Measurements from ENCODE around the gene PECR.
"Not testable (repeated sequence)": the region's sequence is repeated elsewhere in the genome, so short reads cannot be mapped to it uniquely, and the experiment has no call there.

Gene PECR

DNA sequence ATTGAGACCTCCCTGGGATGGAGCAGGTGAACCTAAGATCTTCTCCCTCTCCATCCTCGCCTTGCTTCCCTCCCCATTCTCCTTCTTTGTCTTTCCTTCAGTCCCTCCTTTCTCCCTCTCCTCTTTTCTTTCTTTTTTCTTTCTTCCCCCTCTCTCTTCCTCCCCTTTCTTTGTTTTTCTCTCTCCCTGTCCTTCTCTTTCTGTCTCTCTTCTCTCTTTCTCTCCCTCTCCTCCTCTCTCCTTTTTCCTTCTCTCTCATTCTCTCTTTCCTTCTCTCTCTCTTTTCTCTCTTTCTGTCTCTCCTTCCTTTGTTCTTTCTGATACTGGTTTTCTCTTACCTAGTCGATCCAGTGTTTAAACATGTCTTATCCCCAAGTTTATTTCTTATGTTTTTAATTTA, 78.9 kb downstream of the PECR start:
- DNase-seq (ENCODE audit: low spot score) (no peak), FAIRE-seq (no peak)

DNA sequence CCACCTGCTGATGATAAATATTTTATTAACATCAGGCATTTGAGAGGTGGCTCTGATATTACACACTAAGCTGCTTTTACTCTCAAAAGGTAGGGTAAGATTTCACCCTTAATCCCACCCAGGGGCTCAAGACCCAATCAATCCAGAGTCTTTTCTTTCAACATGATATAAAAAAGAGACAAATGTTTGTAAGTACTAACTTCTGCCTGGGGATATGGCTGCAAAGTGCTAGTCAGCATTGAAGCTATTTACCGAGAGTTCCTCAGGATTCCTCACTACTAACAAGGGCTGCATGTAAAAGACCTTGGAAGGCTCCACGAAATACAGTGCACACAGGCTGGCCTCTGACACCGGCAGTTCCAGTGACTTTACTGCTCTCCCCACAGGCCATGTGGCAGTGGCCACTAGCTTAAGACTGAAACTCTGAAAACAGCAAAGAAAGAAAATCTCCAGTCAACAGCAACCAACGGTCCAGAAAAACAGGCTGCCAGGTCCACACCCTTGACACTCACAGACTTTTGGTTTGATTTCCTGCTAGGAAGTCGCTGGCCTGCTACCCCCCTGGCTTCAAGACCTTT, 79.4 kb downstream of the PECR start:
- DNase-seq (ENCODE audit: low spot score), result no peak

DNA sequence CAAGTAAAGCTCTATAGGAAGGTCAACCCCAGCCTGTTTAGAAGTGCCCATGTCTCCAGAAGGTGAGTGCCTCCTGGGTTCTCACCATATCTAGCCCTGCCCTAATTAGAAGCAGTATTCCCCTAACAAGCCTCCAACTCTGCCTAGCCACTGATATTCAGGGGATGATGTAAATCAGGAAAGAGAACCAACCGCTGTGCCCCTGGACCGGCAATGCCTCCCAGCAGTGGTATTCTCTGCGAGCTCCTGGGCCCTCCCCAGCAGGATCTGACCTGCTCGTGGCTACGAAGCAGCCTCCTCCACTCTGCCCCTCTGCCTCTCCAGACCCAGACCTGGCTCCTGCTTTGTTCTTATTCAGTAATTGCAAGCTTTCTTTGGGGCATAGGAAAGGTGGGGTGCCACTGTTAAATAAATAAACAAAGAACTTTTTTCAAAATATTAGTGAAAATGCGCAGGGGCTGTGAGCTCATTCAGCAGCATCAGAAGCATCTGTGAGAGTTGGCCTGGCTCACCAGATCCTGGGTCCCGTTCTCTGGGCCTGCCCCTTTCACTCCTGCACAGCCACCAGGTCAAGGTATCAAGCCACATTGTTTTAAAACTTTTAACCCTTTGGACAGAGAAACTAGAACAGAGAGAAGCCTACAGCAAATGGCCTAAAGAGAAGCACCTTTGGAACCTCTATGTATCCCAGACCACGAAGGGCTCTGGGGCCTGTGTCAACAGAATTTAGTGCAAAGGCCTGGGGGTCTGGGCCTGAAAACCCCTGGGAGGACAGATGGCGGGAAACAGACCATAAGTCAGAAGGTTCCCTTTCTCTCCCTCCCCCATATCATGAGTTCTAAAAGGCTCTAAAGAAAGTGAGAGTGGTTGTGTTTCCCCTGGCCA, 80.2 kb downstream of the PECR start:
- no peak for FAIRE-seq

More for the DNA sequence above, 79.4 kb downstream of the PECR start:
- no peak for FAIRE-seq

DNA sequence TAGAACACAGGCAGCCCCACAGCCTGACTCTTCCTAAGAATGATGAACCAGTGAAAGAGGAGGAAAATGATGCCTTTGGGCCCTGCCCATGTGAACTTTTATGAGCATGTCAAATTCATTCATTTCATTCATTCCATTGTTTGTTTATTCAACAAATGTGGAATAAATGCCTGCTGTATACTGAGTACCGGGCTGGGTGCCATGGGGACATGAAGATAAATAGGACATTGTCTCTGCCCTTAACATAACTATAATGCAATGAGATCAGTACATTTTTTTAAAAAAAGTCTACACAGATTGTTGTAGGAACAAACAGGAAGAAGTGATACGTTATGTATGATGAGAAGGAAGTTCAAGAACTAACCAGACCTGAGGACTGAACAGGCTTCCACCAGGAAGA, 83.0 kb downstream of the PECR start:
- FAIRE-seq (no peak), DNase-seq (ENCODE audit: low spot score) (no peak)

More for the DNA sequence above, 80.2 kb downstream of the PECR start:
- no peak for DNase-seq (ENCODE audit: low spot score)

DNA sequence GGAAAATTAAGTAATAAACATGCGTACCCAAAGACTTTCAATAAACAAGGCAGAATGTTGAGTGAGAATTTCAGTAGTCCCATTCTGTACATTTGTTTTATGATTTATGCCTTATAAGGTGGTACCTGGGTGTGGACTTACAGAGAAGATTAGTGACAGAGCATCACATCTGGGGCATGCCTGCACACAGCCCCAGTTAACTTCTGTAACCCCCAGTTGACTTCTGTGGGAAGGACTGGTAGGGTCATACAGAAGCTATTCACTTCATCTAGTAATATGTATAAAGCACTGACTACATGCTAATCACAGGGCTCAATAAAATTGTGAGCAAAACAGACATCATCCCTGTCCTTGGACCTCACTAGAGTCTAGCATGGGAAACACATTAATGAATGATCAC, 84.4 kb downstream of the PECR start:
- no peak for FAIRE-seq
- DNase-seq (ENCODE audit: low spot score), result no peak

DNA sequence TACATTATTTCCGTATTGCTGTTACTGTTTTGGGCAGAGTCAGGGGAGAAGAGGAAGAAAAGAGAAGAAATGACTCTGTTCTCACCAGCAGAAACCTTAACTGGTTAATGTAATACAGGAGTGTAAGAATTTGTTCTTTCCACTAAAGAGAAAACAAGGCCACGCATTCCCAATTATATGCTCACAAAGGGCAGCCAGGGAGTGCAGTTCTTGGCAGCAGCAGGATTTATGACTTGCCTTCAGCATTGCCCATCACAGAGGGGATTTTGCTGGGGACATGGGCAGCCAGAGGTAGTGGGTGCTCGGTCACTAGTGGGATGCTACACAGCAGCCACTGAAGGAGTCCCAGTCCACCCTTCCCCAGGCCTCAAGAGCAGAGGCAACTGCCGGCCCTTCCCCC, 86.7 kb downstream of the PECR start:
- FAIRE-seq (no peak), DNase-seq (ENCODE audit: low spot score) (no peak)

DNA sequence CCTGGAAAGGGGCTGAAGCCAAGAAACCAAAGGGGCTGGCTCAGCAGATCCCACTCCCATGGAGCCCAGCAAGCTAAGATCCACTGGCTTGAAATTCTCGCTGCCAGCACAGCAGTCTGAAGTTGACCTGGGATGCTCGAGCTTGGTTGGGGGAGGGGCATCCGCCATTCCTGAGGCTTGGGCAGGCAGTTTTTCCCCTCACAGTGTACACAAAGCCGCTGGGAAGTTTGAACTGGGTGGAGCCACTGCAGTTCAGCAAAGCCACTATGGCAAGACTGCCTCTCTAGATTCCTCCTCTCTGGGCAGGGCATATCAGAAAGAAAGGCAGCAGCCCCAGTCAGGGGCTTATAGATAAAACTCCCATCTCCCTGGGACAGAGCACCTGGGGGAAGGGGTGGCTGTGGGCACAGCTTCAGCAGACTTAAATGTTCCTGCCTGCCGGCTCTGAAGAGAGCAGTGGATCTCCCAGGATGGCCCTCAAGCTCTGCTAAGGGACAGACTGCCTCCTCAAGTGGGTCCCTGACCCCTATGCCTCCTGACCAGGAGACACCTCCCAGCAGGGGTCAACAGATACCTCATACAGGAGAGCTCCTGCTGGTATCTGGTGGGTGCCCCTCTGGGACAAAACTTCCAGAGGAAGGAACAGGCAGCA, 92.9 kb downstream of the PECR start:
- DNase-seq (ENCODE audit: low spot score); FAIRE-seq: not testable (repeated sequence)
